Activated CD4-positive, CD25-positive, alpha-beta regulatory T cell (primary cell): ENCODE measurements around the gene CTSS.

Experiments used
- DNase-seq, 4 experiments: peaks; one replicate each; lab custom pipeline; 2025; lab: John Stamatoyannopoulos, UW

The CTSS gene

GRCh38 chr1:150696995-150697927 is 68.3 kb downstream of the CTSS start, which contains the start of gene GOLPH3L:
Gene GOLPH3L (minus strand): TSS chr1:150697154. CDS start chr1:150694838, 2,316 bp downstream.
- peak; percentile 49 to 69 (median 61) for DNase-seq

GRCh38 chr1:150696590-150696989 is 69.0 kb downstream of the CTSS start:
- DNase-seq, result no peak

- DNase-seq, result no peak
Observed at GRCh38 chr1:150696162-150696561, 69.4 kb downstream of the CTSS start.

- no peak for DNase-seq
Observed at GRCh38 chr1:150695561-150695960, 70.0 kb downstream of the CTSS start.

- no peak for DNase-seq
Observed at GRCh38 chr1:150692720-150693119, 72.9 kb downstream of the CTSS start.

- DNase-seq, result no peak
Observed at GRCh38 chr1:150688763-150689162, 76.8 kb downstream of the CTSS start.

- DNase-seq, result no peak
Observed at GRCh38 chr1:150686275-150686674, 79.3 kb downstream of the CTSS start.

- DNase-seq, result no peak
Observed at GRCh38 chr1:150683914-150684313, 81.7 kb downstream of the CTSS start.
